BLaER1 (cell line): ENCODE measurements around the gene UBE2QL1.

Source experiments
- H3K27ac ChIP-seq: shearing (Covaris generic); formaldehyde crosslinking; 2 replicates; pipeline ENCODE4 v1.8.1; 2022
- H3K27me3 ChIP-seq: shearing (Covaris generic); formaldehyde crosslinking; 2 replicates; pipeline ENCODE4 v1.8.1; 2022
- H3K36me3 ChIP-seq: shearing (Covaris generic); formaldehyde crosslinking; 2 replicates; pipeline ENCODE4 v1.8.1; 2022
- H3K4me1 ChIP-seq: shearing (Covaris generic); formaldehyde crosslinking; 2 replicates; pipeline ENCODE4 v1.8.1; 2022
- H3K4me2 ChIP-seq: shearing (Covaris generic); formaldehyde crosslinking; 2 replicates; pipeline ENCODE4 v1.8.1; 2022
- H3K4me3 ChIP-seq: shearing (Covaris generic); formaldehyde crosslinking; 2 replicates; pipeline ENCODE4 v1.8.1; 2022
- H3K9ac ChIP-seq: shearing (Covaris generic); formaldehyde crosslinking; 2 replicates; pipeline ENCODE4 v1.8.1; 2022
- H3K9me3 ChIP-seq: shearing (Covaris generic); formaldehyde crosslinking; 2 replicates; pipeline ENCODE4 v1.8.1; 2022
- H4K20me1 ChIP-seq: shearing (Covaris generic); formaldehyde crosslinking; 2 replicates; pipeline ENCODE4 v1.8.1; 2022
- Cebpa-rat ChIP-seq: shearing (Covaris generic); IDR thresholded peaks from 2 replicates; pipeline ENCODE4 v1.8.1; 2022

UBE2QL1 gene

GRCh38 chr5:6448622-6449464, at the start of gene UBE2QL1:
TSS of gene UBE2QL1 (plus strand) at chr5:6448859. CDS start at chr5:6448894, 35 bp downstream.
- Histone ChIP-seq H3K9me3 (no peaks in the 10 kb centered on the region), H3K27ac (no peak within 1 kb of the TSS), H3K9ac (no peak within 1 kb of the TSS), H3K4me2 (peak within 1 kb of the TSS; percentile 94), H3K36me3 (no peaks in the 10 kb centered on the region), H3K4me1 (peaks cover 8% of the 10 kb centered on the region), H3K27me3 (peaks cover 46% of the 10 kb centered on the region), H4K20me1 (peaks cover 20% of the 10 kb centered on the region), H3K4me3 (peak within 1 kb of the TSS; percentile 69)
- TF ChIP-seq Cebpa-rat: no peak

GRCh38 chr5:6399980-6400910, 48.4 kb upstream of the UBE2QL1 start:
- Histone ChIP-seq H3K9me3 (no peaks in the 10 kb centered on the region), H3K27ac (no peak overlapping the region), H3K36me3 (no peaks in the 10 kb centered on the region), H3K27me3 (no peaks in the 10 kb centered on the region), H3K4me1 (no peaks in the 10 kb centered on the region), H3K4me3 (no peak overlapping the region), H4K20me1 (no peaks in the 10 kb centered on the region), H3K9ac (no peak overlapping the region), H3K4me2 (no peak overlapping the region)
- no peak for TF ChIP-seq Cebpa-rat

- Histone ChIP-seq H3K27me3 (no peaks in the 10 kb centered on the region), H3K4me2 (no peak overlapping the region), H3K9me3 (no peaks in the 10 kb centered on the region), H3K9ac (no peak overlapping the region), H3K4me1 (no peaks in the 10 kb centered on the region), H3K27ac (no peak overlapping the region), H3K4me3 (no peak overlapping the region), H3K36me3 (no peaks in the 10 kb centered on the region), H4K20me1 (no peaks in the 10 kb centered on the region)
- TF ChIP-seq Cebpa-rat: no peak
Measured at GRCh38 chr5:6401410-6401809, 47.2 kb upstream of the UBE2QL1 start.

GRCh38 chr5:6402939-6403338, 45.7 kb upstream of the UBE2QL1 start:
- H3K36me3 ChIP-seq: no peaks in the 10 kb centered on the region
- no peaks in the 10 kb centered on the region for H3K9me3 ChIP-seq
- no peaks in the 10 kb centered on the region for H3K4me1 ChIP-seq
- H3K4me3 ChIP-seq: no peak overlapping the region
- no peaks in the 10 kb centered on the region for H3K27me3 ChIP-seq
- H3K4me2 ChIP-seq: no peak overlapping the region
- H4K20me1 ChIP-seq: no peaks in the 10 kb centered on the region
- TF ChIP-seq Cebpa-rat: no peak
- H3K9ac ChIP-seq: no peak overlapping the region
- no peak overlapping the region for H3K27ac ChIP-seq

- H3K4me2 ChIP-seq: no peak overlapping the region
Measured at GRCh38 chr5:6403416-6403815, 45.2 kb upstream of the UBE2QL1 start.

GRCh38 chr5:6404129-6404528, 44.5 kb upstream of the UBE2QL1 start:
- Histone ChIP-seq H3K27me3 (no peaks in the 10 kb centered on the region), H3K36me3 (no peaks in the 10 kb centered on the region), H4K20me1 (no peaks in the 10 kb centered on the region), H3K9me3 (no peaks in the 10 kb centered on the region), H3K9ac (no peak overlapping the region), H3K4me1 (no peaks in the 10 kb centered on the region), H3K4me2 (no peak overlapping the region), H3K27ac (no peak overlapping the region), H3K4me3 (no peak overlapping the region)
- TF ChIP-seq Cebpa-rat: no peak

More at GRCh38 chr5:6403416-6403815, 45.2 kb upstream of the UBE2QL1 start:
- no peaks in the 10 kb centered on the region for H4K20me1 ChIP-seq
- H3K9me3 ChIP-seq: no peaks in the 10 kb centered on the region
- H3K36me3 ChIP-seq: no peaks in the 10 kb centered on the region
- TF ChIP-seq Cebpa-rat: no peak
- H3K9ac ChIP-seq: no peak overlapping the region
- H3K27me3 ChIP-seq: no peaks in the 10 kb centered on the region
- H3K27ac ChIP-seq: no peak overlapping the region
- H3K4me1 ChIP-seq: no peaks in the 10 kb centered on the region
- H3K4me3 ChIP-seq: no peak overlapping the region

- Histone ChIP-seq H3K4me1 (no peaks in the 10 kb centered on the region), H3K4me2 (no peak overlapping the region), H3K27ac (no peak overlapping the region), H4K20me1 (no peaks in the 10 kb centered on the region), H3K36me3 (no peaks in the 10 kb centered on the region), H3K9ac (no peak overlapping the region), H3K4me3 (no peak overlapping the region), H3K9me3 (no peaks in the 10 kb centered on the region), H3K27me3 (no peaks in the 10 kb centered on the region)
- TF ChIP-seq Cebpa-rat: no peak
Measured at GRCh38 chr5:6405591-6405990, 43.1 kb upstream of the UBE2QL1 start.

GRCh38 chr5:6407558-6408259, 41.0 kb upstream of the UBE2QL1 start:
- no peak overlapping the region for H3K9ac ChIP-seq
- no peaks in the 10 kb centered on the region for H3K36me3 ChIP-seq
- TF ChIP-seq Cebpa-rat: no peak
- no peak overlapping the region for H3K4me2 ChIP-seq
- no peaks in the 10 kb centered on the region for H4K20me1 ChIP-seq
- no peaks in the 10 kb centered on the region for H3K9me3 ChIP-seq
- no peak overlapping the region for H3K4me3 ChIP-seq
- no peaks in the 10 kb centered on the region for H3K27me3 ChIP-seq
- H3K27ac ChIP-seq: no peak overlapping the region
- no peaks in the 10 kb centered on the region for H3K4me1 ChIP-seq

GRCh38 chr5:6408260-6408596, 40.4 kb upstream of the UBE2QL1 start:
- no peaks in the 10 kb centered on the region for H3K27me3 ChIP-seq
- H3K9me3 ChIP-seq: no peaks in the 10 kb centered on the region
- TF ChIP-seq Cebpa-rat: no peak
- H3K9ac ChIP-seq: no peak overlapping the region
- no peaks in the 10 kb centered on the region for H4K20me1 ChIP-seq
- H3K4me3 ChIP-seq: no peak overlapping the region
- H3K4me2 ChIP-seq: no peak overlapping the region
- no peaks in the 10 kb centered on the region for H3K4me1 ChIP-seq
- no peaks in the 10 kb centered on the region for H3K36me3 ChIP-seq
- H3K27ac ChIP-seq: no peak overlapping the region
